Hippocampal formation (tissue), 2 donors: ENCODE measurements around the gene PRRT2.
"Not testable (repeated sequence)": the region's sequence is repeated elsewhere in the genome, so short reads cannot be mapped to it uniquely, and the experiment has no call there.

Source experiments
- DNase-seq, 2 donors: peaks; one replicate each; lab custom pipeline; 2025; lab: John Stamatoyannopoulos, UW

Gene PRRT2

DNA sequence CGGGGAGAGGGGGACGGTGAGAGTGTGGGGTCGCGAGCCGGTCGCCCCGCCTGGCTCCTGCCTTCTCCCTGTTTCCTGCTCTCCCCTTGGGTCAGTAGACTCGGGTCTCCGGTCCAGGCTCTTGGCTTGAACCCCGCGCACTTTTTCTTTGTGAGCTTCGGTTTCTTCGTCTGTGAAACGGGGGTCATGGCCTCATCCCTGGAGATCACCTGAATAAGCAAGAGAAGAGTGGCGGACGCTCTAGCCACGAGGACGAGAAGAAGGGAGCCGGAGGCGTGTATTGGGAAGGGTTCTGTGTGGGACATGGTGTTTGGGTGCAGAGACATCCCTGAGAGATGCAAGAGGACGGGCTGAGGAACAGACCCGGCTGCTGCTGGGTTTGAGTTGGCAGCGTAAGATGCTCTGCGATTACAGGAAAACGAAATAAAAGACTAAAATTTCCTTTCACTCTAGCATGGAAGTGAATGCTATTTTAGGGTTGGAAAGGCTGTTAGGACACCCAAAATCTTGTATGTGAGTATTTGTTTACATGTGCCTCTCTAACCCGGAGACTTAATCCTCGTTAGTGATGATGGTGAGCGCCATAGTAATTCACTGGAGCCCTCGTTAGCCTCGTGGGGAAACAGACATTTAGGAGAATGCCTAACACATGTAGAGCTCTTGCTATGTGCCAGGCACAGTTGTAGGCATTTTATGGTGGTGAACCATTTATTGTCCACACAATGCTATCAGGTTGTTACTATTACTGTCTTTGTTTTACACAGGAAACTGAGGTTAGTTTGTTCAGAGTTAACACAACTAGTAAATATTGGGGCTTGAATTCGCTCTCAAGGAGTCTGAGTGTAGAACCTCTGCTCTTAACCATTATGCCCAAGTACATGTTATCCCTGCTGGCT, 20.8 kb upstream of the PRRT2 start:
- DNase-seq, result no peak

DNA sequence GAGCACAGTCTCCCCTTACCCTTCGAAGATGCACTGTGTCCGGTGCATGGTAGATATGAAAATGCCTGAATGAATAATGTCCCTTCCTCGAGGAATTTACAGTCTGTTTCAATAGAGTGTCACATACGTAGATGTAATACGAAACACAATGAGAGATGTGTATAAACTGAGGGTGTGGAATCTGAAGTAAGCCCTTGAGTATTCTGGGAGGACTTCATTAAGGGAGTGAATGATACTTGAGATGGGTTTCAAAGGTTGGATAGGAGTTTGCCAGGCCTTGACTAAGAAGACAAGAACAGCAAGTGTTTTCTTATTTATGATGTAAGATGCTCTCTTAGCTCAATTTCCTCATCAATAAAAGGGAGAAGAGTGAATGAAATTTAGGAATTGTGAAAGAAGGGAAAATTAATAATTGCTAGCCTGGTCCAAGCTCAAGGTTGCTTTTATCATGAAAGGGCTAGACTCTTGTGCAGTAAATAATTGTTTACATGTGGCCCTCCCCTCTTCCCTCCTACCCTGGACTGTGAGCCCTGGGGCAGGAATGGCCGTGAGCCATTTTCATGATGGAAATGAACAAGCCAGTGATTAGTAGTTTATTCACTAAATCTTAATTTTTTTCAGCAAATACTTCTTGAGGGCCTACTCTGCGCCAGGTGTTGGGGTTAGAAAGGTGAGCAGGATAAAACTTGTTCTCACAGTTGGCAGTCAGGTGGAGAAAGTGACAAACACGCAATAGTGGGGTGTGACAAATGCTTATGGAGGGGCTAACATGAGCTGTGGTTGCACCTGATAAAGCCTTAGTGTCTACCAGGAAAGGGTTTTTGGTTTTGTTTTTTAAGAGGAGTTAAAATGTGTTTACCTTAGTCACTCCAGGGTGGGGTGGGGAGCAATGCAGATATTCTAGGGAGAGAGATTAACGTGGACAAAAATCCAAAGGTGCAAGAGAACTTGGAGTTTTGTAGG, 19.9 kb upstream of the PRRT2 start:
- DNase-seq, result no peak

DNA sequence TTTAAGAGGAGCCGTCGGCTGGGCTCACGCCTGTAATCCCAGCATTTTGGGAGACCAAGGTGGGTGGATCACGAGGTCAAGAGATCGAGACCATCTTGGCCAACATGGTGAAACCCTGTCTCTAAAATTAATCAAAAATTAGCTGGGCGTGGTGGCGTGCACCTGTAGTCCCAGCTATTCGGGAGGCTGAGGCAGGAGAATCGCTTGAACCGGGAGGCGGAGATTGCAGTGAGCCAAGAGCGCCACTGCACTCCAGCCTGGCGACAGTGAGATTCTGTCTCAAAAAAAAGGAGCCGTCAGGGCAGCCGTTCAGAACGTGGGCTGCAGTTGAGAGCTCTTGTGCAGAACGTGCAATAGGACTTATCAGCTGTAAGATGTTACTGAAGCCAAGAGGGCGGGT, 18.8 kb upstream of the PRRT2 start:
- DNase-seq, result not testable (repeated sequence)

DNA sequence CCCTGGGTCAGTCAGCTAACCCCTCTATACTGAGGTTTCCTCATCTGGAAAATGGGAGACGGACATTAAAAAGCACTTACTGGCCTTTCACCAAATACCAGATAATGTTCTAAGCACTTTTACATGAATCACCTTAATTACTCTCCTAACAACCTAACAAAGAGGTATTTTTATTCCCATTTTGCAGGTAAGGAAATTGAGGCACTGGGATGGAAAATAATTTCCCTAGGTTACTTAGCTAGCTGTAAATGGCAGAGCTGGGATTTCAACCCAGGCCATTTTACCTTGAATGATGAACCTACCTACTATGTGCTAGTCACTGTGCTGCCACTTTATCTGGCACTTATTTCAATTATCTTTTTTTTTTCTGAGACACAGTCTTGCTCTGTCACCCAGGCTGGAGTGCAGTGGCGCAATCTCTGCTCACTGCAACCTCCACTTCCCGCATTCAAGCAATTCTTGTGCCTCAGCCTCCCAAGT, 17.7 kb upstream of the PRRT2 start:
- no peak for DNase-seq

DNA sequence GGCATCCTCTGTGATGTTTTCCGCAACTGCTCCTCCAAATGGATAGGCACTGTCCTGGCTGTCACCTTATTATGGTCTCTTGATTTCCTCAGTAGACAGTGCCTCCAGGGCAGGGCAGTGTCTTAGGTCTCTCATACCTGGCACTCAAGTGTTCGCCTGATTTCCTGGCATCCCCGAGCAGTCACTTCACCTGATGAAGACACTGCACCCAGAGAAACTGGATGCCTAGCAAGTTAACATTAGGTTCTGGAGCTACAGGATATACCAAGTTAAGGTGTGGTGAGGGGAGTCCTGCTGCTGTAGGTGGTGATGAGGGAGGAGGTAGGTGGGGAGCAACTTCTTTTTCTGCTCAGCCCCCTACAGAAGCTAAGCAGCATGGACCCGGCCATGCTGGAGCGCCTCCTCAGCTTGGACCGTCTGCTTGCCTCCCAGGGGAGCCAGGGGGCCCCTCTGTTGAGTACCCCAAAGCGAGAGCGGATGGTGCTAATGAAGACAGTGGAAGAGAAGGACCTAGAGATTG, 9.5 kb upstream of the PRRT2 start:
- DNase-seq, result no peak

DNA sequence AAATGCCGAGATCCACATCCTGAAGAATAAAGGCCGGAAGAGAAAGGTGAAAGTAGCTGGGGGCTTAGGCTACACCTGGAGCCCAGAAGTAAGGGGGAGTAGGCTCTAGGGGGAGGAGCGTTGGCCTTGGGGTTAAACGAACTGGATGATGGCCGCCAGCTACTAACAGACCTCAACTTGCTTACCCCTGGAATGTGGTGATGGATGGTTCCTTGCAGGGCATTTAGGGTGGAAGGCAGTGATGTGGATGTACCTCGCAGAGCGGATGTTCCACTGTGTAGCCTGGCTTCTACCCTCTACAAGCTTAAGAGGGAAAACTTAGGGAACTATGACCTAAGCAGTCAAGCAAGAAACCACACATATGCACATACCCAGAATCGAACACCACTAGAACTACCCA, 8.0 kb upstream of the PRRT2 start:
- no peak for DNase-seq

DNA sequence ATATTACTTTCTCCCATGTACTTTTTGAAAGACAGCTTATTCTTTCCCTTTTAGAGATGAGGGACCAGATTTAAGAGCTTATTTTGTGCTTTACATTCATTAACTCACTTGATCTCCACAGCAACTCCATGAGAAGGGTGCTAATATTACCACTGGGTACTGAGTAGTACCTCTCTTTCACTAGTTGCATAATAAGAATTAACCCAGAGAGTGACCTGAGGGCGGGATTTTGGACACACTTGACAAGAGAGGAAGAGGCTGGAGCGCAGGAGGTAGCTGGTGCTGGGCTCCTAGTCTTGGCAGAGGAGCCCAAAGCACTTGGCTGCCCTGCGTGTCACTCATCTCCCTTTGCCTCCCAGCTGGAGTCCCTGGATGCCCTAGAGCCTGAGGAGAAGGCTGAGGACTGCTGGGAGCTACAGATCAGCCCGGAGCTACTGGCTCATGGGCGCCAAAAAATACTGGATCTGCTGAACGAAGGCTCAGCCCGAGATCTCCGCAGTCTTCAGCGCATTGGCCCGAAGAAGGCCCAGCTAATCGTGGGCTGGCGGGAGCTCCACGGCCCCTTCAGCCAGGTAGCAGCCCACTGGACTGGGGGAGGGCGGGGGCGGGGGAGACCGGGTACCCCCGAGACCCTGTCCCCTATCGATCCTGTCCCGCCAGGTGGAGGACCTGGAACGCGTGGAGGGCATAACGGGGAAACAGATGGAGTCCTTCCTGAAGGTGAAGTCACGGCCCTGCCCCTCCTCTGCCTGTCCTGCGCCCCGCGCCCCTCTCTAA, 7.3 kb upstream of the PRRT2 start:
- peak in 1 of 2 donors; percentile 44 for DNase-seq

DNA sequence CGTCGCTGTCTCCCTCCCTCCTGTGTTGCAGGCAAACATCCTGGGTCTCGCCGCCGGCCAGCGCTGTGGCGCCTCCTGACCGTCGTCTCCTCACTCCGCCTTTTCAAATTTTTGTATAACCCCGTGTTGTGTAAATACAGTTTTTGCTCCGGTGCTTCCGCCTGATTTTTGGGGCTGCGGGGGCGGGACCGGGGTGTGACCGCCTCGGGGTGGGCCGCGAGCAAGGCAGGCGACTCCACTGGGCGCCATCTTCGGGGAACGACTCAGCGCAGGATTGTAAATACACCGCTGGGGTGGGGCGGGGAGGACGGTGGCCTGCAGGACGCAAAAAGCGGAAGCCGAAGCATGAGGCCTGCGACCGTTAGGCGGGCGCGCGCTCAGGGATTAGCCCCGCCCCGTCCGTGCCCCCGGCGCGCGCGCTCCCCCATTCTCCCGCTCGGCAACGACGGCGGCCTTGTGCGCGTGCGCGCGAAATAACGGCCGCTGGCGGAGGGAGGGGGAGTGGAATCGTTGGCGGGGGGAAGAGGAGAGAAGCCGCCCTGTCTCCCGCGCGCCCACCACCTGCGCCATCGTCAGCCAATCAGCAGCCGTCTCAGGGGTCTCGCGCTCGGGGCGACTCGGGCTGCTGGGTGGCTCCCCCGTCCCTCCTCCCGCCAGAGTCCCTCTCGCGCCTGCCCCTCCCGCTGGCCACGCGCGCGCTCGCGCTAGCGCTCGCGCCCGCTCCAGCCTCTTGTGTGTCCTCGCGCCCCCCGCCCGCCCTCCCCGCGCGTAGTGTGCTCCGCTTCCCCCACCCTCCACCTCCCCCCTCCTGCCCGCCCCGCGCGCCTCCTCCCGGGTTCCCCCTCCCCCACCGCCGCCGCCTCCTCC, 6.5 kb upstream of the PRRT2 start:
- peak; percentile 94 to 95 for DNase-seq

DNA sequence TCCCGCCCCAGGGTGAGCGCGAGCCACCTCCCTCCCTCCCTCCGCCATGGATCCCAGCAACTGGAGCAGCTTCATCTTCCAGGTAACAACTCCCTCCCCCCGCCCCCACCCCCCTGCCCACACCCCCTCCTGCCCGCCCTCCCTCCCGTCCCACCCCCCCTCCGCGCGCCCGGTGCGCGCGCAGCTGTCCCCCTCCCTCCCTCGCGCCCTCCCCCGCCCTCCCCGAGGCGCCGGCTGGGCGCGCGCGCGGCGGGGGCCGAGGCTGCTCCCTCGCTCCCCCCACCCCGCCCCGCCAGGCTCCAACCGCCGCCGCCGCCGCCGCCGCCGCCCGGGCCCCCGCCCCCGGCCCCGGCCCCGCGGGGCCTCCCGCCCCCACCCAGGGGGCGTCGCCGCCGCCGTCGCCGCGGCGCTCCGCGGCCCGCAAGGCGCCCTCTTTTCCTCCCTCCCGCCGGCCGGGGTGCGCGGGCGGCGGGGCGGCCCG, 5.9 kb upstream of the PRRT2 start, which contains the start of gene MAZ:
TSS of gene MAZ (plus strand) at position 431 of the 481 bp plus-strand sequence. CDS start 173 bp downstream, outside the sequence.
- no peak for DNase-seq

DNA sequence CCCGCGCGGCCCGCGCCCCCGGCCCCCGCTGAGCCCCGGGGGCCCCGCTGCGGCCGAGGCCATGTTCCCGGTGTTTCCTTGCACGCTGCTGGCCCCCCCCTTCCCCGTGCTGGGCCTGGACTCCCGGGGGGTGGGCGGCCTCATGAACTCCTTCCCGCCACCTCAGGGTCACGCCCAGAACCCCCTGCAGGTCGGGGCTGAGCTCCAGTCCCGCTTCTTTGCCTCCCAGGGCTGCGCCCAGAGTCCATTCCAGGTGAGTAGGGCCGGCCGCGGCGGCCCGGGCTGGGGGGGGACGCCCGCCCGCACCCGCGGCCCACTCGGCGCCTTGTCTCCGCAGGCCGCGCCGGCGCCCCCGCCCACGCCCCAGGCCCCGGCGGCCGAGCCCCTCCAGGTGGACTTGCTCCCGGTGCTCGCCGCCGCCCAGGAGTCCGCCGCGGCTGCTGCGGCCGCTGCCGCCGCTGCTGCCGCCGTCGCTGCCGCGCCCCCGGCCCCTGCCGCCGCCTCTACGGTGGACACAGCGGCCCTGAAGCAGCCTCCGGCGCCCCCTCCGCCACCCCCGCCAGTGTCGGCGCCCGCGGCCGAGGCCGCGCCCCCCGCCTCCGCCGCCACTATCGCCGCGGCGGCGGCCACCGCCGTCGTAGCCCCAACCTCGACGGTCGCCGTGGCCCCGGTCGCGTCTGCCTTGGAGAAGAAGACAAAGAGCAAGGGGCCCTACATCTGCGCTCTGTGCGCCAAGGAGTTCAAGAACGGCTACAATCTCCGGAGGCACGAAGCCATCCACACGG, 5.2 kb upstream of the PRRT2 start:
- peak in 1 of 2 donors; percentile 25 for DNase-seq

DNA sequence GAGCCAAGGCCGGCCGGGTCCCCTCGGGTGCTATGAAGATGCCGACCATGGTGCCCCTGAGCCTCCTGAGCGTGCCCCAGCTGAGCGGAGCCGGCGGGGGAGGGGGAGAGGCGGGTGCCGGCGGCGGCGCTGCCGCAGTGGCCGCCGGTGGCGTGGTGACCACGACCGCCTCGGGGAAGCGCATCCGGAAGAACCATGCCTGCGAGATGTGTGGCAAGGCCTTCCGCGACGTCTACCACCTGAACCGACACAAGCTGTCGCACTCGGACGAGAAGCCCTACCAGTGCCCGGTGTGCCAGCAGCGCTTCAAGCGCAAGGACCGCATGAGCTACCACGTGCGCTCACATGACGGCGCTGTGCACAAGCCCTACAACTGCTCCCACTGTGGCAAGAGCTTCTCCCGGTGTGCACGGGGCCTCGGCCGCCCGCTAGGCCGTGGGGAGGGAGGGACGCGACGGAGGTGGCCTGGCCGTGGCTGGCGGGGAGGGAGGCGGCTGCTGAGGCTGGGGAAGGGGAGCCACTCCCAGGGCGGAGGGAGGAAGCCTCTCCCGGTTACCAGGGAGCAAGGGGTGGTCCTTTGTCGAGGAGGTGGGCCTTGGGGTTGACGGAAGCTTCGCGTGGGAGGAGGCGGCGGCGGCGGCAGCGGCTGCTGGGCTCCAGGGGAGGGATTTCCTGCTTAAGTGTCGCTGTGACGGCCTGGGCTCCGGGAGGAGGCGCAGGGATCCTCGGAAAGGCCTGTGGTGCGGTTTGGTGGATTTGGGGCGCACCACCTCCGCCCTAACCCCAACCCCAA, 4.4 kb upstream of the PRRT2 start:
- DNase-seq, result peak; percentile 76 to 87

DNA sequence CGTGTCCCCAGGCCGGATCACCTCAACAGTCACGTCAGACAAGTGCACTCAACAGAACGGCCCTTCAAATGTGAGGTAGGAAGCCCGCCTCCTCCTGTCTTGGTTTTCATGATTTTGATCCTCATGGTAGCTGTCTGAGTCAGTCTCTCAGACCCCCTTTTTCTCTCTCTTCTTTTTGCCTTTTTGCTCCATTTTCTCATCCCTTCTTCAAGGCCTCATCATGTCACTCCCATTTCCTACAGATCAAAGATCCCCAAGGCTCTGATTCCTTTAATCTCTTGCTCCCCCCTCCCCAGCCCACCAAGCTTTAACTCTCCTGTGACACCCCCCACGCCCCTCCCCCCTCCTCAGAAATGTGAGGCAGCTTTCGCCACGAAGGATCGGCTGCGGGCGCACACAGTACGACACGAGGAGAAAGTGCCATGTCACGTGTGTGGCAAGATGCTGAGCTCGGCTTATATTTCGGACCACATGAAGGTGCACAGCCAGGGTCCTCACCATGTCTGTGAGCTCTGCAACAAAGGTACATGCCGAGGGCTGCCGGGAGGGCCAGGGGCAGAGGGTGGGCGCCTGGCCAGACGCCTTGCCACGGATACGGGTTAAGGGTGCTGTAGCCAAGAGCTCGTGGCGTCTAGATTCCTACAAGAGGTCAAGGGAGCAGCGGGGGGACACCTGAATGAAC, 3.6 kb upstream of the PRRT2 start:
- no peak for DNase-seq

DNA sequence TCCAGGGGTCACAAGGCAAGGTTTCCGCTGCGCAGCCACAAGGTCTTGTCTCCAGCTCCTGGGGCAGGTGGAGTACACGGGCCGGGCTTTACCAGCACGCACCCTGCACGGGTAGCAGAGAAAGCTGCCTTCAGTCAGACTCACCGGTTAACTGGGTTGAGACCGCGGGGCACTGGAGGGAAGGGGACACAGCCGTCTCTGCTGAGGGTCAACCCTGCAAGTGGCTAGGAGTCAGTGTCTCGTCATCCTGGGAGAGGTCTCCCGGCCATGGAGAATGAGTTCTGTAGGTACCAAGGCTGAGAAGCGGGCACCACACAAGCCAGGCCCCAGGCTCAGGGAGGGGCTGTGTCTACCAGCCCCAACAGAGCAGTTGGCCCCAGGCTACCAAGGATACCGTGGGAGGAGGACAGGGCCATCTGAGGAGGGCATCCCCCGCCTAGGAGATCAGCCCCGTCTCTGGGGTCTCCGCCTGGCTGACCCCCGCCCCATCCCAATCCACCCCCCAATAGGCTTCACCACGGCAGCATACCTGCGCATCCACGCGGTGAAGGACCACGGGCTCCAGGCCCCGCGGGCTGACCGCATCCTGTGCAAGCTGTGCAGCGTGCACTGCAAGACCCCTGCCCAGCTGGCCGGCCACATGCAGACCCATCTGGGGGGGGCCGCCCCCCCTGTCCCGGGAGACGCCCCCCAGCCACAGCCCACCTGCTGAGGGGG, 2.8 kb upstream of the PRRT2 start:
- no peak for DNase-seq

DNA sequence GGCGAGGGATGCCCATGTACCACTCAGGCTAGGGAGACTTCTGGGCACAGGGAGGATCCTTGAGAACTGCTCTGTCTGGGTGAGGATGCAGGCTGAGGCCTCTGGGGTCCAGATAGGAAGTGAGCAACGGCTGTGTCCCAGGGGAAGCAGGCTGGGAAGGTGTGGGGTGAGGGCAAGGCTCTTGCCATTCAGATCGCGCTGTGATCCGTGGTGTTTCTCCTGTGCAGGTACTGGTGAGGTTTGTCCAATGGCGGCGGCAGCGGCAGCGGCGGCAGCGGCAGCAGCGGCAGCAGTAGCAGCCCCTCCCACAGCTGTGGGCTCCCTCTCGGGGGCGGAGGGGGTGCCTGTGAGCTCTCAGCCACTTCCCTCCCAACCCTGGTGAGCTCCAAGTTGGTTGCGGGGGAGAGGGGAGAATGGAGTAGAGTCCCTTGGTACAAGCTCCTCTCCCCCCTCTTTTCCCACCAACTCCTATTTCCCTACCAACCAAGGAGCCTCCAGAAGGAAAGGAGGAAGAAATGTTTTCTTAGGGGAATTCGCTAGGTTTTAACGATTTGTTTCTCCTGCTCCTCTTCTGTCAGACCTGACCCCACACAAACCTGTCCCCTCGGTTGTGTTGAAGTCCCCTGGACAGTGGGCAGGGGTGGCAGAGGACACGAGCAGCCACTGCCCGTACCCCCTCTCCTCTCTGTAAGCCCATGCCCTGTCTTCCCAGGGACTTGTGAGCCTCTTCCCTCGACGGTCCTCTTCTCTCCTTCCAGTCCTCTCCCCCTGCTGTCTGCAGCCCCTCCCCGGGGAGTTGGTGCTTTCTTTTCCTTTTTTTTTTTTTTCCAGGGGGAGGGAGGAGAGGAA, 1.9 kb upstream of the PRRT2 start:
- no peak for DNase-seq

DNA sequence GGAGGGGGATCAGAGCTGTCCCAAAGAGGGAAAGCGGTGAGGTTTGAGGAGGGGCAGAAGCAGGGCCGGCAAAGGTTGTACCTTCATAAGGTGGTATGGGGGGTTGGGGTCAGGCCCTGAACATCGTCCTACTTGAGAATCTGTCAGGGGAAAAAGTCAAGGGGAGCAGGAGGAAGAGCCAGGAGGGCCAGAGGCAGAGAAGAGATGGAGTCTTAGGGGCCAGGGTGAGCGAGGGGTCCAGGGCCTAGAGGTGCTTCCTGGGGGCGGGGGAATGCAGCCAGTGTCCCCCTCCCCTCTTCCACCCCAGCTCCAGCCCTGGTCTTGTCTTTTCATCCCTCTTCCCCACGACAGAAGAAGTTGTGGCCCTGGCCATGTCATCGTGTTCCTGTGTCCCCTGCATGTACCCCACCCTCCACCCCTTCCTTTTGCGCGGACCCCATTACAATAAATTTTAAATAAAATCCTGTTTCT, 1.3 kb upstream of the PRRT2 start:
- no peak for DNase-seq
